Measurements from ENCODE around the gene GPR65.

- TF ChIP-seq CTCF (IDR thresholded peaks at IDR 0.05; ENCODE audit: insufficient read depth, low read depth, low read length) (no peak), EZH2 (IDR thresholded peaks at IDR 0.05; ENCODE audit: insufficient read depth, low read length) (no peak)
Observed at GRCh38 chr14:88029500-88029899, 24.6 kb downstream of the GPR65 start.
